Dermis blood vessel endothelial cell (primary cell): ENCODE data around the gene C2orf92. TPM values are rescaled to one million over a fixed set of nuclear protein-coding genes. Genes with fewer than 3 reads are reported as not detected.

ENCODE experiments used
- DNase-seq: peaks from one replicate; pipeline ENCODE4 v3.0.0; 2010
- total RNA-seq: library from RNA; depleted of rRNA; stranded (reverse); fragments of >200 nt; gene quantifications from 2 replicates; pipeline ENCODE4 v1.2.3, GENCODE V29; 2014

The C2orf92 gene
- total RNA-seq, 1 donor from 2014 or later, result 3.4 TPM

- DNase-seq, result no peak
Observed at GRCh38 chr2:97714950-97715652, 45.6 kb downstream of the C2orf92 start.

GRCh38 chr2:97715951-97716694 lies 46.6 kb downstream of the C2orf92 start:
- DNase-seq, result no peak

- no peak for DNase-seq
Observed at GRCh38 chr2:97716695-97717612, 47.4 kb downstream of the C2orf92 start.

- no peak for DNase-seq
Observed at GRCh38 chr2:97717613-97717995, 48.1 kb downstream of the C2orf92 start.

- no peak for DNase-seq
Observed at GRCh38 chr2:97718051-97718882, 48.8 kb downstream of the C2orf92 start.

GRCh38 chr2:97718942-97719341 lies 49.4 kb downstream of the C2orf92 start:
- DNase-seq, result no peak

GRCh38 chr2:97719362-97720155 lies 50.0 kb downstream of the C2orf92 start:
- no peak for DNase-seq

GRCh38 chr2:97720746-97721145 lies 51.2 kb downstream of the C2orf92 start:
- no peak for DNase-seq

- DNase-seq, result no peak
Observed at GRCh38 chr2:97722227-97722626, 52.7 kb downstream of the C2orf92 start.

- no peak for DNase-seq
Observed at GRCh38 chr2:97723156-97724072, 53.9 kb downstream of the C2orf92 start.

GRCh38 chr2:97724073-97724410 lies 54.5 kb downstream of the C2orf92 start:
- DNase-seq, result no peak

GRCh38 chr2:97724501-97724900 lies 55.0 kb downstream of the C2orf92 start:
- no peak for DNase-seq

GRCh38 chr2:97724946-97725688 lies 55.6 kb downstream of the C2orf92 start:
- no peak for DNase-seq

GRCh38 chr2:97726261-97727064 lies 57.0 kb downstream of the C2orf92 start:
- peak; percentile 61 for DNase-seq

- DNase-seq, result no peak
Observed at GRCh38 chr2:97727296-97727695, 57.8 kb downstream of the C2orf92 start.

- no peak for DNase-seq
Observed at GRCh38 chr2:97728091-97728731, 58.7 kb downstream of the C2orf92 start.

GRCh38 chr2:97730245-97730644 lies 60.7 kb downstream of the C2orf92 start:
- peak; percentile 14 for DNase-seq
